ENCODE data around the gene WDR86.

Gene WDR86

GRCh38 chr7:151427705-151428377, 18.0 kb upstream of the WDR86 start:
- peak; percentile 30 for DNase-seq

- no peak for DNase-seq
These were observed 17.3 kb upstream of the WDR86 start for GRCh38 chr7:151426904-151427704.

GRCh38 chr7:151426441-151426903, 16.6 kb upstream of the WDR86 start:
- no peak for DNase-seq

GRCh38 chr7:151425670-151426440, 16.0 kb upstream of the WDR86 start:
- DNase-seq: no peak

GRCh38 chr7:151424799-151425198, 15.0 kb upstream of the WDR86 start:
- DNase-seq: no peak

- no peak for DNase-seq
These were observed 14.1 kb upstream of the WDR86 start for GRCh38 chr7:151423936-151424335.

- DNase-seq: no peak
These were observed 13.4 kb upstream of the WDR86 start for GRCh38 chr7:151423226-151423625.

GRCh38 chr7:151422212-151422611, 12.4 kb upstream of the WDR86 start:
- DNase-seq: no peak

- no peak for DNase-seq
These were observed 10.3 kb upstream of the WDR86 start for GRCh38 chr7:151420144-151420543.

- DNase-seq: no peak
These were observed 7.1 kb upstream of the WDR86 start for GRCh38 chr7:151416941-151417315.

GRCh38 chr7:151416112-151416940, 6.5 kb upstream of the WDR86 start:
- DNase-seq: no peak

GRCh38 chr7:151415375-151416105, 5.7 kb upstream of the WDR86 start:
- no peak for DNase-seq

GRCh38 chr7:151413241-151413640, 3.4 kb upstream of the WDR86 start:
- DNase-seq: no peak

- no peak for DNase-seq
These were observed 2.5 kb upstream of the WDR86 start for GRCh38 chr7:151412318-151412717.

- no peak for DNase-seq
These were observed 1.7 kb upstream of the WDR86 start for GRCh38 chr7:151411551-151411950.

GRCh38 chr7:151410405-151411390, 860 bp upstream of the WDR86 start:
- no peak for DNase-seq

- DNase-seq: no peak
These were observed 785 bp downstream of the WDR86 start for GRCh38 chr7:151408839-151409666.

GRCh38 chr7:151408498-151408838, 1.4 kb downstream of the WDR86 start:
- no peak for DNase-seq

- no peak for DNase-seq
These were observed 2.8 kb downstream of the WDR86 start for GRCh38 chr7:151406886-151407583.
